ENCODE data around the gene C9orf78.

C9orf78 gene

DNA sequence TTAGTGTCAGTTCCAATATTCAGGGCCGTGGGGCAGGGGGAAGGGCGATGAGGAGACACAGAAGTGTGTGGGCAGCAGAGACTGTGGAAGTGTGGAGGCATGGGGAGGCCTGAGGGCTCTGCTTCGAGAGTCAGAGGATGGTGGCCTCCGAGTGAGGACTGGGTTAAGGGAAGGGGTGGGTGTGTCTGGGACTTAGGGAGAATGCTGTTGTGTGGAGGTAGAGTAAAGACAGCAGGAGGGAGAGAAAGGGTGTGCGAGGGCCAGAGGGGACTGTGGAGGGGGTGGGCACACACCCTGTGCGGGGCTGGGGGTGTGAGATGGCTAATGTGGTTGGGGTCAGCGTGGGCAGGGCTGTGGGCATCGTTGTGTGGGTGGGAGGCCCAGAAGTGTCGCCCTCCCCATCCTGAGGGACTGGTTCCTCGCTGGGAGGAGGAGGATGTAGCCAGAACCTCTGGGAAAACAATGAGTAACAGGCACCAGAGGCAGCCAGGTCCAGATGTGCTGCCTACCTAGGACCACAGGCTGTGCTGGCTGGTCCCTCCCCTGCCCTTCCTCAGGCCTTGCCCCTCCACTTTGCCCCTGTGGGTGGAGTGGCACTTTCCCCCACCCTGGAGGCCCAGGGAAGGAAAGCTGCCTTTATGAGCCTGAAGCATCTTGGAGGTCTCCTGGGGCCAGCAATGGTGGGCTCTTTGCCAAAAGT is 4.4 kb upstream of the C9orf78 start:
- DNase-seq: no peak

DNA sequence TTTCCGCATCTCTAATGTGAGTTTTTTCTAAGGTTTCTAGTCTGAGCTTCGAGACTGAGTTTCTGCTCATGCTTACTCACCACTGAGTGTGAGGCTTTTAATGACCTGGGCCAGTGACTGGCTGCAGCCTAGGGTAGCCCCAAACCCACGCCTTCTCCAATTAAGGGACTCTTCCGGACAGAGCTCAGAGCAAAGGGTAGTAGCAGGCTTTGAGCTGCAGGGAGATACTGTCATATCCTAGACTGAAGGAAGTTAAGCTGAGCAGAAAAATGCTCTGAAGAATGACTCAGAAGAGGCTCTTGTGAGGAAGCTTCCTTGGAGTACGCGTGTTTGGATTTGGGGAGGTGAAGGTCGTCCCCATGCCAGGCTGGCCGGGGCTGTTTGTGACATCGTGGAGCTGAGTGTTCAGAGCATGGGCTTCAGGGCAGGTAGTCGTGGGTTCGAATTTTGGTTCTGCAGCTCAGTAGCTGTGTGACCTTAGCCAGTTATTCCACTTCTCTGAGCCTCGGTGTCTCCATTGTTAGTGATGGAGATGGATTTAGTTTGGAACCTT is 3.7 kb upstream of the C9orf78 start:
- DNase-seq: no peak

GRCh38 chr9:129836311-129837007 is 1.4 kb upstream of the C9orf78 start:
- DNase-seq: no peak

- no peak for DNase-seq
These were observed 767 bp upstream of the C9orf78 start for GRCh38 chr9:129835860-129836223.

GRCh38 chr9:129834489-129835127 is 467 bp downstream of the C9orf78 start:
- no peak for DNase-seq

DNA sequence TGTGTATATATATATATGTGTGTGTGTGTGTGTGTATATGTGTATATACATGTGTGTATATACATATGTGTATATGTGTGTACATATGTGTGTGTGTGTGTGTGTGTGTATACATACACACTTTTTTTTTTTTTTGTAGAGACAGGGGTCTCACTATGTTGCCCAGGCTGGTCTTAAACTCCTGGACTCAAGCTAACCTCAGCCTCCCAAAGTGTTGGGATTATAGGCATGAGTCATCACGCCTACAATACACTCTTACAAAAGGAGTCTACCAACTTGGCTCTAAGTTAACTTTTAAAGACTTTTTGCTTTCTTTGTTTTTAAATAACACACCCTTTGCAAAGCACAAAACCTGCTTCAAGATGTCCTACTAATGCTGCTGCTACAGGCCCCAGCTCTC is 2.1 kb downstream of the C9orf78 start:
- no peak for DNase-seq

DNA sequence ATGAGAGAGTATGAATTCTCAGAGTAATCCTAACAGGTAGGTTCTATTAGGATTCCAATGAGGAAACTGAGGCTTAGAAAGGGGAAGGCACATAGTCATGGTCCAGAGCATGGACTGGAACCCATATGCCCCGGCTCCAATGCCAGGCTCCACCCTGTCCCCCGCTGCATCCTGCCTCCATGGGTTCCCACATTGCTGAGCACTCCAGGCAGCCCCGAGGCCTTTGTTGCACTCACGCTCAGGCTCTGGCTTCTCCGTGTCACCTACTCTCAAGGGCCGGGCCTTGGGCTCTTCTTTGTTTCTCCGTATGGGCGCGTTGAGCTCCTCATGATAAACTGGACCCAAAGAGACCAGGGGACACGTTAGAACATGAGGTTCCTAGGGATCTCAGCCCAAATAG is 6.1 kb downstream of the C9orf78 start:
- no peak for DNase-seq

GRCh38 chr9:129828051-129828450 is 7.0 kb downstream of the C9orf78 start:
- DNase-seq: no peak

DNA sequence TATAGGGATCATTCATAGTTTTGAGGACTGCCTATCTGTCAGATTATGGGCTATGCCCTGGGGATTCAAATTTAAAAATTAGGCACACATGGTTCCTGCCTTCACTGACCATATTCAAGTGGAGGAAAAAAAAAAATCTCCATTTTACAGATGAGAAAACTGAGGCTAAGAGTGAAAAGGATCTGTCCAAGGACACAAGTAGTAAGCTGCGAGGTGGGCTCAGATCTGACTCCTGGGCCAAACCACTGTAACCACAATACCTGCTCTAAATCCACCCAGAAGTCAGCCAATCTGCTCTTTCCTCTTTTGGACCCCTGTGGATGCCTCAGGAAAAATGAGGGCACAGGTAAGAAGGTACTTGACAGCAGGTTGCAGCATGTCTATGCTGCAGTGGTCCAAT is 8.3 kb downstream of the C9orf78 start:
- no peak for DNase-seq

- no peak for DNase-seq
These were observed 8.7 kb downstream of the C9orf78 start for GRCh38 chr9:129826344-129826743.

- peak; percentile 88 for DNase-seq
These were observed 11.0 kb downstream of the C9orf78 start, which contains the start of gene TOR1A for GRCh38 chr9:129823935-129824601. Gene TOR1A (minus strand): TSS chr9:129824136. CDS start chr9:129824085, 51 bp downstream.

DNA sequence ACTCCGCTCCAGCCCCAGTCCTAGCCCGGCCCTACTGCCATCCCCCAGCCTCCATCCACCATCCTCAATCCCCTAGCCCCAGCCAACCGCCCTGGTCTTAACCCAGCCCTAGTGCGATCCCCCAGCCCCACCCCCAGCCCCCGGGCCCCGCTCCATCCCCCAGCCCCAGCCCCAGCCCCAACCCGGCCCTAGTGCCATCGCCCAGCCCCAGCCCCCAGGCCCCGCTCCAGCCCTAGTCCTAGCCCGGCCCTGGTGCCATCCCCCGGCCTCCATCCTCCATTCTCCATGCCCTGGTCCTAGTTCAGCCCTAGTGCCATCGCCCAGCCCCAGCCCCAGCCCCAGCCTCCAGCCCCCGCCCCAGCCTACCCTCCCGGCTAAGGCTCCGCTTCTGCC is 11.5 kb downstream of the C9orf78 start:
- DNase-seq: no peak

DNA sequence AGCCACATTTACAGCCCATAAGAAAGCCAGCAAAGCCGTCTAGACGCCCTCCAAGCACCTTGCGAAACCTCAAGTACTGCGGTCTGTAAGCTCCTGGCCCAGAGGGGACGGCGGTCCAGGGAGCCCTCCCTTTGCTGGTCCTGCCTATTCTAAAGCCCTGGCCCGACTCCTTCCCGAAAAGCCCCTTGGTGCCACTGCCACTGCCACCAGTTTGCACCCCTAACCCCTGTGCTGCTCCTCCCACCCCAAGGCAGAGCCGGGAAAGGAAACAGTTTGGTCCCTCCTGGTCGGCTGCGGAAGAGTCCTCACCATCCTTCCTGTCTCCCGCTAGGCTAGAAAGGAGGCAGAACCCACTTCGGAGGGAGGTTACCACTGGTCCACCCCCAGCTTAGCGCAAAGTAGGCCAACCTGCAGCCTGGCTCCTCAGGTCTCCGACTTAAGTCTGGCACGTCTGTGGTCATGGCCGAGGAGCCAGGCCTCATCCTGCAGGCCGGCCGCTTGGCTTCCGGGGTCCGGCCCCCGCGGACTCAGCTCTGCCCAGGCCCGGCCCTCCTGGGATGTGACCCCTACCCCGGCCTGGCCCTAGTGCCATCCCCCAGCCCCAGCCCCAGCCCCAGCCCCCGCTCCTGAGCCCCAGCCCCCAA is 12.1 kb downstream of the C9orf78 start:
- DNase-seq: no peak

GRCh38 chr9:129816501-129817435 is 18.3 kb downstream of the C9orf78 start:
- no peak for DNase-seq

DNA sequence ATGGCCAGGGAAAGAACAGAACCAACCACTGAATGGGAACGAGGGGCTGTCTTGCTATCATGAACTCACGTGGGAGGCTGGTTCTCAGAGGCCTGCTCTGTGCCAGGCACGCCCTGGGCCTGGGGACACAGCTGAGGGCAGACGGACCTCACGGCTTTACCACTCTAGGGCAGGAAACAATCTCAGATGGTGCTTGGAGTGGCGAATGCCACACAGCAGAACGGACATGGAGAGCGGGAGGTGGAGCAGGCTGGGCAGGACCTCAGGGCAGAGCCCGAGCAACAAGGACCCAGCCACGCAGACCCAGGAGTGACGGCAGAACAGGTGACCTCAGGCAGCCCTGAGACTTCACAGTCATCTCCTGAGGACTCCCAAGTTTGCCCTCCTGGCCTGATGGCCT is 19.8 kb downstream of the C9orf78 start:
- no peak for DNase-seq

GRCh38 chr9:129814432-129815223 is 20.4 kb downstream of the C9orf78 start:
- no peak for DNase-seq

DNA sequence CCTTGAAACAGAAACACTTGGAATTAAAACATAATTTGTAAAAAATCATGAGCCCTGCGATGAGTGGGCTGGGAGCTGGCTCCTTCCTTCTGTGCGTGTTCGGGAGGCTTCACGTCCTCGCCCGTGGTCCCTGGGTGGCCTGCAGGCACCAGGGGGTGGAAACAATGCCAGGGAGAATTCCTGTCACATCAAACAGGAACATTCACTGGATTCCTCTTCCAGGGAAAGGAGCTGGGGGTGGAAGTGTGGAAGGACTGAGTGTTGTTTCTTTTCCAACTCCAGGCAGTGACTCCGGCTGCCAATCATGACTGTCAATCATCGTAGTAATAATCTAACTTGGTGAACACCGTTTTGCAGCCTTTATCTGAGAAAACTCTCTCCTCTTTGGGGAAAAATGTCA is 21.4 kb downstream of the C9orf78 start:
- DNase-seq: no peak

- DNase-seq: no peak
These were observed 22.7 kb downstream of the C9orf78 start for GRCh38 chr9:129812385-129812784.

GRCh38 chr9:129811967-129812363 is 23.1 kb downstream of the C9orf78 start:
- no peak for DNase-seq

- no peak for DNase-seq
These were observed 24.3 kb downstream of the C9orf78 start for GRCh38 chr9:129810788-129811187.

GRCh38 chr9:129810116-129810515 is 25.0 kb downstream of the C9orf78 start:
- DNase-seq: no peak
